HG02759 (cell line): ENCODE results near the gene VWF.

ENCODE experiments used
- ATAC-seq: cut with Tn5 transposase; IDR thresholded peaks from one replicate; pipeline ENCODE4 v1.9.1; 2021; ENCODE audit warnings: mild to moderate bottlenecking, moderate library complexity; ENCODE audit not compliant: unreplicated experiment

Gene VWF

DNA sequence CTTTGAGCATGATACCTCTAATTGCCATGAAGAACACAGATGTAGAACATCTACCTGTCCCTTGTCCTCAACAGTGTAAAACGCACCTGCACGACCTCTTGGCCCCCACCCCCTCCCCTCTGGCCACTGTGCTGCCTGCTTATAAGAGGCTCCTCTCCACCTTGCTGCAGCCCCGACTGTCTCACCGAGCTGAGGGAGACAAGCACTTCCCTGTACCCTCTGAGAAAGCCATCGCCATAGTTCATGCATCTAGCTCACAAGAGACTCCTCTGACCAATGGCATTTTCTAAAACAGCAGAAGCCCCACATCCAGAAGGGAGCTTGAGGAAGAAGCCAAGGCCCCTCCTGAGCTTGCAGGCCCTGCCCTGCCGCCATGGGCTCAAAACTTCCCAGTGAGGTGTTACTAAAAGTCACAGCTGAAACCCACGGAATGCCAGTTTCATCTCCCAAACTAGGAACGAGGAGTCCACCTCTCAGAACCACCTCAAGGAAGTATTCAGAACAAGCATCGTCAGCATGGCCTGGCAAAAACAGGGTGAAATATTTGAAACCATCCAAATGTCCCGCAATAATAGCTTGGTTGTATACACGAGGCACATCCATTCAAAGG lies 157.9 kb downstream of the VWF start:
- ATAC-seq: no peak

DNA sequence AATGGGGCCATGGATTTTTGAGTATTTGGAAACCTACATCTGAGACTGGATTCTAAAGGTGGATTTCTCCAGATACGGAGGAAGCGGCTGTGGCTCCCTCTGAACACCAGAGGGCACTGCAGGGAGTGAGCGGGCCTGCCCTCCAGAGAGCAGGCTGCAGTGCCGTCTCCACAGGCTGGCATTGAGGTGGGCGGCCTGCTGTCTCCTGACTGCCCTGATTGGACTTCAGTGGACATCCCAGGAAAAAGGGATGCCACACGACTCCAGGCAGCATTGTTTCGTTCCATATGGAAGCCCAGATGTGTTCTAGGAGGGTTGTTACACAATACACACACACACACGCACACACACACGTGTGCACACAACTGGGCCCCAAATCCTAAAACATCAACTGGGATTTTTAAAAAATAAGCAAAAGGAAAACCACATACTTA lies 158.5 kb downstream of the VWF start:
- ATAC-seq: peak; percentile 43

GRCh38 chr12:5964913-5965900 lies 159.3 kb downstream of the VWF start:
- no peak for ATAC-seq

GRCh38 chr12:5963515-5963914 lies 161.0 kb downstream of the VWF start:
- ATAC-seq: no peak

GRCh38 chr12:5960783-5961182 lies 163.7 kb downstream of the VWF start:
- ATAC-seq: no peak

DNA sequence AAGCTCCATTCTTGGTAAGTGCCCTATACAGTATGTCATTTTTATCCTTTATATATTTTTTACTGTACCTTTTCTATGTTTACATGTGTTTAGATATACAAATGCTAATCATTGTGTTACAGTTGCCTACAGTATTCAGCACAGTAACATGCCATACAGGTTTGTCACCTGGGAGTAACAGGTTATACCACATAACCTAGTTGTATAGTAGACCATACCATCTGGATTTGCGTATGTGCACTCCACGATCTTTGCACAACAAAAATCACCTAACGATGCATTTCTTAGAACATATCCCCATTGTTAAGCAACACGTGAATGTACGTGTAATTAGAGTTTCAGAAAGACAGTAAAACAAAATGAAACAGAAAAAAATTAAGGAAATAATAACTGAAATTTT lies 167.5 kb downstream of the VWF start:
- ATAC-seq: no peak

DNA sequence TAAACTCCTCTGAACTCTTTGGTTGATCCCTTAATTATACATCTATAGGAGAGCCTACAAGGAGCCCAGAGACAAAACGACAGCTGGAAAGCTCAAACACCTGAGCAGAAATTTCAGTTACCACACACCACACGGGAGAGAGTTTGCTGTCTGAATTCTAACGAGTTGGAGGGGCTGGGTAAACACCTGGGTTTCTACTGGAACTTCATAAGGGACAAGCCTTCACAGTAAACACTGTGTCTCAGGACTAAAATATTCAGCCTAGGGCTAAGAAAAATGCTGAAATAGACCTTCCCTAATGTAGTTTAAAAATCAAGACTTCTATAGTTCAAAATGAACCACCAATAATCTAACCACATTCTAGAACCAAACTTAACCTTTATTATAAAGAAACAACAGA lies 169.8 kb downstream of the VWF start:
- ATAC-seq: no peak

- no peak for ATAC-seq
Observed at GRCh38 chr12:5953835-5954586, 170.5 kb downstream of the VWF start.

- no peak for ATAC-seq
Observed at GRCh38 chr12:5952031-5952430, 172.4 kb downstream of the VWF start.

DNA sequence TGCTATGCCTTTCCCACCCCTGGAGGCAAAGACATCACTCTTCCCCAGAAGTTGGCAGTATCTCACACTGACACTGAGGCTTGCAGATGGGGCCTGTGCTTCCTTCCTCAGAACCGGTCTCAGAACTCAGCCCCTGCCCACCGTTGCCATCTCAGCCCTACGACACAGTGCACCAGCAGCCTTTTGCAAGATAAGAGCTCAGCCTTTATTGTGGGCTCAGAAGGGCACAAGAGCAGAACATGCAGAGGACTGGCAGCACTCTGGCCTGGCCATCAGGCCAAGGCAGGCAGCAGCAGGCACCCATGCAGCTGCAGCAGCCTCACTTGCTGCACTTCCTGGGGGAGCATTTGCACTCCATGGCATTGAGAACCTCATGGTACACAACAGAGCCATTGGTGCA lies 175.8 kb downstream of the VWF start:
- ATAC-seq: no peak

GRCh38 chr12:5947006-5947405 lies 177.5 kb downstream of the VWF start:
- no peak for ATAC-seq

GRCh38 chr12:5946388-5946787 lies 178.1 kb downstream of the VWF start:
- no peak for ATAC-seq

DNA sequence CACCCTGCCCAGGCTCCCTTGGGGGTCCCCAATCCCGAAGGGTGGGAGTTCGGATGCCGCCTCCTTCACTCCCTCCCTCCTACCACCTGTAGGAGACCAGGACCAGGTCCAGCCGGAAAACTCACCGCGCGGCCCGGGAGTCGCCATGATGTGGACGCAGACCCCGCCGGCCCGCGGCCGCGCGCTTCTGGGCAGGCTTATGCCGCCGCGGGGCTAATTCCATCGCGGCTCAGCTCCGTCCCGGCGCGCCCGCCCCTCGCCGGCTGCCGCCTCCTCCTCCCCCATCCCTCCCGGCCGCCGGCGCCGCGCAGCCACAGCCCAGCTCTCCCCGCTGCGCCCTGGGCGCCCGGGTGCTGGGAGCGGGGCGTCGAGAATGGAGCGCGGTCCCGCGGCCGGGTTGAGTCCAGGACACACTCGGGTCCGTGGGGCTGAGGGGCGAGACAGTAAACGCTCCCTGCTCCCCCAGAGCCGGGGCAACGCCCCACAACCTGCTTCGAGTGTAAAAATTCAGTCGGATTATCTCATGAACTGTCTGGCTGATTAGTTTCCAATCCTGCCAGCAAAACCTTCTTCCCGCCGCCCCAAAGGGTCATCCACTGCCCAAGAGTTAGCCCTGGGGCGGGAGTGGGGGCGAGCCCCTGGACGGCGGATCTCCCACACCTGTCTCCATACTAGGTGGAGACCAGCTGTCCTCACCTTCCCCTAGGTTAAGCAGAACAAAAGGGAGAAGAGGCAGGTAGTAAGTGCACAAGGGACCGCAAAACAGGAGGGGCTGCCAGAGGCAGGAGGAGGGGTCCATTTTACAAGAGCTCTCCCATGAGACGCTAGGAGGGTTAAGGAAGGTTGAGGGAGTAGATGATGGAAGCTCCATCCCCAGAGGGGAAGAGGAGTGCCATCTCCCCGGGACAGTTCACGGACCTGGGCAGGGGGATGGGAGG lies 179.1 kb downstream of the VWF start, which contains the start of gene ANO2:
Gene ANO2, minus strand, starts transcription at position 189 of the 938 bp plus-strand sequence. Its CDS starts 42 bp downstream, at position 147.
- ATAC-seq: no peak

DNA sequence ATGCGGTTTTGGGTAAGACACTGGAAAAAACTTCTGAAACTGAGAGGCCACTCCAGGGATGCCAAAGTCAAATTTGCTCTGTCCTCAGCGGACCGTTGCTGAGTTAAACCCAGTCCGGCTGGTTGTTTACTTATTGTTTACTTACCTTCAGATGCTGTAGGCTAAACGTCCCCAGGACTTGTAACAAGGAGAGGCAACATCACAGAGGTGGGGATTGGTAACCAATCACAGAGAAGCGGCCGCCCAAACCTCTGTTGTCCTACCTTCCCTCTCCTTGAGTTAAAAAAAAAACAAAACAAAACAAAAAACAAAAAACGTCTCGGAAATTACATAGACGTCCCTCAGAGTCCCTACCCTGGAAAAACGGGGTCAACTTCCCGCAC lies 179.8 kb downstream of the VWF start:
- ATAC-seq: no peak

GRCh38 chr12:5944053-5944452 lies 180.4 kb downstream of the VWF start:
- ATAC-seq: no peak

DNA sequence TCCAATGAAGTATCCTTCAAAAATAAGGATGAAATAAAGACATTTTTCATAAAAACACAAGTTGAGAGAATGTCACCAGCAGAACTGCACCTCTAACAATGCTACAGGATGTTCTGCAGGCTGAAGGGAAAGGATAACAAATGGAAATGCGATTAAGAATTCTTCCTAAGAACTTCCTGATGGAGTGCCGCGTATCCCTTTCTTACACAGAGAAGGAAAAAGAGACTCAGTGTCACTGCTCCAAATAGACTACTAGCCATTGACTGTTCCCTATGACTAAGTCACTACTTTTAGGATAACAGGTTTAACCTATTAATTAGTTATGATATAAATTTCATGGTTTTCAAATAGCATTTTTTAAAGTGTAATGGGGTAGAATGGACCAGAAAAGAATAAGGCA lies 182.6 kb downstream of the VWF start:
- no peak for ATAC-seq

GRCh38 chr12:5927732-5928516 lies 196.5 kb downstream of the VWF start:
- no peak for ATAC-seq

DNA sequence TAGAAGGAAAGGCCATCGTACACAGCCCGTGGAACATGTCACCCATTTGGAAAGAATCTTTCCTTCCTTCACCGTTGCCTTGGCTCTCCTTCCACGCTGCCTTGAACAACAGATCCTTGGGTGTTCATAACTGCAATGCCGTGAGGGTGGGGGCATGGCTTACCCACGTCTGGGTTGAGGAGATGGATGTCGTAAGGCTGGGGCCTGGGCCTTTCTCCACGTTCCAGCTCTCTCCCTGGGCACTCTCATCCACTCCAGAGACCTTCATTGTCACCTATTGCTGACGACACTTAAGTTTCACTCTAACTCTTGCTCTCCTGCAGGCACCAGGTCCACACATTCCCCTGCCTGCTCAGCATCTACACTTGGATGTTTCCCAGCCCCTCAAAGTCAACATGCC lies 198.8 kb downstream of the VWF start:
- no peak for ATAC-seq

- no peak for ATAC-seq
Observed at GRCh38 chr12:5924342-5924741, 200.1 kb downstream of the VWF start.

- ATAC-seq: no peak
Observed at GRCh38 chr12:5923751-5924150, 200.7 kb downstream of the VWF start.
